Thymus (tissue), 11 donors: ENCODE data around the gene GALNT8. TPM values are rescaled to one million over a fixed set of nuclear protein-coding genes. Genes with fewer than 3 reads are reported as not detected.
"Not testable (repeated sequence)": the region's sequence is repeated elsewhere in the genome, so short reads cannot be mapped to it uniquely, and the experiment has no call there.

ENCODE experiments used
- DNase-seq, 9 donors: peaks; one replicate each; pipeline ENCODE4 v3.0.0-alpha.2; 2013; ENCODE audit warnings: low spot score in 9 of 9, low read depth in 6 of 9, missing footprints in 1 of 9
- H3K27ac ChIP-seq, 2 donors: one replicate each; pipeline ENCODE4 v1.5.1; 2013; ENCODE audit warnings: control low read depth in 1 of 2, low read depth in 1 of 2, low read length in 1 of 2, mild to moderate bottlenecking in 1 of 2, moderate library complexity in 1 of 2
- H3K27me3 ChIP-seq, 2 donors: one replicate each; pipeline ENCODE4 v1.5.1; 2013; ENCODE audit warnings: low read length in 1 of 2; ENCODE audit not compliant: control insufficient read depth in 2 of 2, insufficient read depth in 1 of 2
- H3K36me3 ChIP-seq, 2 donors: one replicate each; pipeline ENCODE4 v1.5.1; 2013; ENCODE audit warnings: low read length in 1 of 2, mild to moderate bottlenecking in 1 of 2, moderate library complexity in 1 of 2; ENCODE audit not compliant: control insufficient read depth in 2 of 2, insufficient read depth in 2 of 2
- H3K4me1 ChIP-seq, 2 donors: one replicate each; pipeline ENCODE4 v1.5.1; 2013; ENCODE audit warnings: low read length in 2 of 2; ENCODE audit not compliant: control insufficient read depth in 2 of 2, insufficient read depth in 2 of 2
- H3K4me3 ChIP-seq, 2 donors: one replicate each; pipeline ENCODE4 v1.5.1; 2013; ENCODE audit warnings: low read length in 2 of 2, control low read depth in 1 of 2, mild to moderate bottlenecking in 1 of 2
- H3K9me3 ChIP-seq, 2 donors: one replicate each; pipeline ENCODE4 v1.5.1; 2013; ENCODE audit warnings: low read length in 1 of 2, mild to moderate bottlenecking in 1 of 2; ENCODE audit not compliant: control insufficient read depth in 2 of 2, insufficient read depth in 1 of 2
- WGBS: extraction: QIAGEN DNeasy Blood & Tissue Kit; methylation state at CpG from one replicate; pipeline ENCODE4 v1.1.7; 2013; 5-methylcytosine and 5-hydroxymethylcytosine counted together
- polyA plus RNA-seq: library from polyadenylated mRNA; stranded (reverse); fragments of 200-250 nt; gene quantifications from one replicate; pipeline ENCODE4 v1.2.3, GENCODE V29; 2013
- total RNA-seq: library from RNA; stranded (reverse); fragments of 120-200 nt; gene quantifications from one replicate; pipeline ENCODE4 v1.2.4, GENCODE V29; 2013
- donor health status: healthy.

Gene GALNT8
- total and polyA plus RNA-seq, 2 donors, result 0.30 to 0.61 TPM

- no peaks in the 10 kb centered on the region for H3K4me1 ChIP-seq
- no peak overlapping the region for H3K27ac ChIP-seq
- WGBS, result 96% methylated on average over 2 of the region's 2 CpGs
- no peaks in the 10 kb centered on the region for H3K9me3 ChIP-seq
- H3K4me3 ChIP-seq, result no peak overlapping the region
- no peaks in the 10 kb centered on the region for H3K36me3 ChIP-seq
- DNase-seq, result no peak
- H3K27me3 ChIP-seq, result peaks cover 0 to 3% of the 10 kb centered on the region in 2 donors
Measured at GRCh38 chr12:4707306-4707705, 12.9 kb upstream of the GALNT8 start.

GRCh38 chr12:4710113-4710512, 10.1 kb upstream of the GALNT8 start:
- Histone ChIP-seq H3K36me3 (no peaks in the 10 kb centered on the region), H3K9me3 (no peaks in the 10 kb centered on the region), H3K4me1 (no peaks in the 10 kb centered on the region), H3K4me3 (no peak overlapping the region), H3K27me3 (peaks cover 0 to 3% of the 10 kb centered on the region in 2 donors), H3K27ac (no peak overlapping the region)
- no peak for DNase-seq
- WGBS, result 96% methylated on average over 1 of the region's 1 CpG

- Histone ChIP-seq H3K27me3 (peaks cover 0 to 8% of the 10 kb centered on the region in 2 donors), H3K27ac (no peak overlapping the region), H3K4me3 (no peak overlapping the region), H3K4me1 (no peaks in the 10 kb centered on the region), H3K36me3 (no peaks in the 10 kb centered on the region), H3K9me3 (no peaks in the 10 kb centered on the region)
- DNase-seq, result no peak
- WGBS, result 91% methylated on average over 6 of the region's 6 CpGs
Measured at GRCh38 chr12:4714879-4715278, 5.3 kb upstream of the GALNT8 start.

- Histone ChIP-seq H3K4me3 (no peak overlapping the region), H3K27ac (no peak overlapping the region), H3K36me3 (no peaks in the 10 kb centered on the region), H3K9me3 (no peaks in the 10 kb centered on the region), H3K4me1 (no peaks in the 10 kb centered on the region), H3K27me3 (peaks cover 0 to 23% of the 10 kb centered on the region in 2 donors)
- WGBS, result 94% methylated on average over 1 of the region's 1 CpG
- no peak for DNase-seq
Measured at GRCh38 chr12:4717806-4718205, 2.4 kb upstream of the GALNT8 start.

GRCh38 chr12:4720637-4720995, 416 bp downstream of the GALNT8 start:
- Histone ChIP-seq H3K9me3 (no peaks in the 10 kb centered on the region), H3K27me3 (peaks cover 0 to 27% of the 10 kb centered on the region in 2 donors), H3K4me1 (no peaks in the 10 kb centered on the region), H3K27ac (no peak overlapping the region), H3K36me3 (no peaks in the 10 kb centered on the region), H3K4me3 (no peak overlapping the region)
- WGBS, result 67% methylated on average over 4 of the region's 4 CpGs
- no peak for DNase-seq

- H3K27ac ChIP-seq, H3K36me3 ChIP-seq, H3K4me3 ChIP-seq, H3K4me1 ChIP-seq, H3K9me3 ChIP-seq, DNase-seq: not testable (repeated sequence)
- WGBS, result 27% methylated on average over 11 of the region's 11 CpGs
- peaks cover 0 to 27% of the 10 kb centered on the region in 2 donors for H3K27me3 ChIP-seq
Measured at GRCh38 chr12:4721587-4721986, 1.4 kb downstream of the GALNT8 start.

- H3K4me3 ChIP-seq, result no peak overlapping the region
- H3K27me3 ChIP-seq, result peaks cover 0 to 26% of the 10 kb centered on the region in 2 donors
- 97% methylated on average over 3 of the region's 3 CpGs for WGBS
- DNase-seq, result no peak
- H3K4me1 ChIP-seq, result no peaks in the 10 kb centered on the region
- no peaks in the 10 kb centered on the region for H3K36me3 ChIP-seq
- H3K27ac ChIP-seq, result no peak overlapping the region
- no peaks in the 10 kb centered on the region for H3K9me3 ChIP-seq
Measured at GRCh38 chr12:4723226-4723625, 3.0 kb downstream of the GALNT8 start.

- no peak overlapping the region for H3K27ac ChIP-seq
- no peaks in the 10 kb centered on the region for H3K9me3 ChIP-seq
- H3K27me3 ChIP-seq, result peaks cover 0 to 18% of the 10 kb centered on the region in 2 donors
- DNase-seq, result no peak
- H3K36me3 ChIP-seq, result no peaks in the 10 kb centered on the region
- no peak overlapping the region for H3K4me3 ChIP-seq
- no peaks in the 10 kb centered on the region for H3K4me1 ChIP-seq
- 97% methylated on average over 3 of the region's 3 CpGs for WGBS
Measured at GRCh38 chr12:4725057-4725456, 4.9 kb downstream of the GALNT8 start.

GRCh38 chr12:4734625-4735340, 14.6 kb downstream of the GALNT8 start:
- peaks cover 0 to 5% of the 10 kb centered on the region in 2 donors for H3K27me3 ChIP-seq
- DNase-seq, result no peak
- no peaks in the 10 kb centered on the region for H3K9me3 ChIP-seq
- no peak overlapping the region for H3K4me3 ChIP-seq
- no peaks in the 10 kb centered on the region for H3K36me3 ChIP-seq
- no peaks in the 10 kb centered on the region for H3K4me1 ChIP-seq
- no peak overlapping the region for H3K27ac ChIP-seq
- 96% methylated on average over 4 of the region's 4 CpGs for WGBS
